ENCODE data around the gene P2RY6. TPM values are rescaled to one million over a fixed set of nuclear protein-coding genes. Genes with fewer than 3 reads are reported as not detected.

P2RY6 gene
- total and polyA plus RNA-seq, 12 donors, result 0.33 to 5.9 (median 3.9) TPM

DNA sequence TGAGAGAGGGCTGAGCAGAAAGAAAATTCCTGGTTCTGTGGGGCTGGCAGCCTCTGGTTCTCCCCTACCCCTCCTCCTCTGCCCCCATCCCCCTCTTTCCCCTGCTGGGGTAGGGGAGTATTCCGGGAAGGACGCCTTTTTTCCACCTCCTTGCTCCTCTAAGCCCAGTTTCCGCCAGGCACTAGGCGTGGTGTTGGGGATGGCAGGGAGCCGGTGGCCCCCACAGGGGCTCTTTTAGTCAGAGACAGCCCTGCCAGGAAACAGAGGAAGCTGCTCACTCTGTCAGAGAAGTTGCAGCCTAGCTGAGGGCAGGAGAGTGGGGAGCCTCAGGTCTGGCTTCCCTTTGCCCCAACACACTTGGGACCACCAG, 20.4 kb downstream of the P2RY6 start:
- Histone ChIP-seq H3K4me3 (no peak overlapping the region), H3K36me3 (replicated peaks in 1 of 2) (no peaks in the 10 kb centered on the region), H3K27me3 (no peaks in the 10 kb centered on the region), H3K27ac (no peak overlapping the region), H3K4me1 (replicated peaks in 1 of 2) (peaks cover 0 to 22% of the 10 kb centered on the region in 2 donors), H3K9me3 (replicated peaks in 1 of 3) (no peaks in the 10 kb centered on the region)
- intact Hi-C loops (cut with DNase I), result loop anchor here (2.0 to 5.0 kb wide), 2 partner anchors 104 to 105 kb away; no protein-coding TSS in a partner anchor
- DNase-seq, result no peak
- TF ChIP-seq CTCF (IDR thresholded peaks at IDR 0.05), result no peak
- no peak for TF ChIP-seq POLR2A (IDR thresholded peaks at IDR 0.05)
- 48 to 65% (median 62%) methylated on average over 5 of the region's 5 CpGs; no CpG with 5 or more reads in 1 of the 4 donors for WGBS, 4 donors

- DNase-seq, result no peak
- intact Hi-C loops (cut with DNase I), result loop anchor here (2.0 to 5.0 kb wide), 2 partner anchors 105 to 106 kb away; no protein-coding TSS in a partner anchor
- 71 to 90% (median 86%) methylated on average over 1 to 4 of the region's 4 CpGs for WGBS, 4 donors
- H3K36me3 ChIP-seq (replicated peaks in 1 of 2), result no peaks in the 10 kb centered on the region
- H3K4me3 ChIP-seq, result no peak overlapping the region
- H3K27ac ChIP-seq, result no peak overlapping the region
- no peak for TF ChIP-seq CTCF (IDR thresholded peaks at IDR 0.05)
- TF ChIP-seq POLR2A (IDR thresholded peaks at IDR 0.05), result no peak
- H3K27me3 ChIP-seq, result no peaks in the 10 kb centered on the region
- no peaks in the 10 kb centered on the region for H3K9me3 ChIP-seq (replicated peaks in 1 of 3)
- H3K4me1 ChIP-seq (replicated peaks in 1 of 2), result peaks cover 0 to 15% of the 10 kb centered on the region in 2 donors
Measured at GRCh38 chr11:73293356-73293936, 21.3 kb downstream of the P2RY6 start.

- TF ChIP-seq CTCF (IDR thresholded peaks at IDR 0.05) (no peak), POLR2A (IDR thresholded peaks at IDR 0.05) (no peak)
- Histone ChIP-seq H3K4me1 (replicated peaks in 1 of 2) (peaks cover 0 to 4% of the 10 kb centered on the region in 2 donors), H3K9me3 (replicated peaks in 1 of 3) (no peaks in the 10 kb centered on the region), H3K36me3 (replicated peaks in 1 of 2) (no peaks in the 10 kb centered on the region), H3K4me3 (no peak overlapping the region), H3K27me3 (no peaks in the 10 kb centered on the region), H3K27ac (no peak overlapping the region)
- intact Hi-C loops (cut with DNase I), result loop anchor here (5.0 kb wide), 2 partner anchors 43 to 107 kb away; no protein-coding TSS in a partner anchor
- peak in 1 of 7 donors; percentile 69 for DNase-seq
Measured at GRCh38 chr11:73294604-73295003, 22.5 kb downstream of the P2RY6 start.

DNA sequence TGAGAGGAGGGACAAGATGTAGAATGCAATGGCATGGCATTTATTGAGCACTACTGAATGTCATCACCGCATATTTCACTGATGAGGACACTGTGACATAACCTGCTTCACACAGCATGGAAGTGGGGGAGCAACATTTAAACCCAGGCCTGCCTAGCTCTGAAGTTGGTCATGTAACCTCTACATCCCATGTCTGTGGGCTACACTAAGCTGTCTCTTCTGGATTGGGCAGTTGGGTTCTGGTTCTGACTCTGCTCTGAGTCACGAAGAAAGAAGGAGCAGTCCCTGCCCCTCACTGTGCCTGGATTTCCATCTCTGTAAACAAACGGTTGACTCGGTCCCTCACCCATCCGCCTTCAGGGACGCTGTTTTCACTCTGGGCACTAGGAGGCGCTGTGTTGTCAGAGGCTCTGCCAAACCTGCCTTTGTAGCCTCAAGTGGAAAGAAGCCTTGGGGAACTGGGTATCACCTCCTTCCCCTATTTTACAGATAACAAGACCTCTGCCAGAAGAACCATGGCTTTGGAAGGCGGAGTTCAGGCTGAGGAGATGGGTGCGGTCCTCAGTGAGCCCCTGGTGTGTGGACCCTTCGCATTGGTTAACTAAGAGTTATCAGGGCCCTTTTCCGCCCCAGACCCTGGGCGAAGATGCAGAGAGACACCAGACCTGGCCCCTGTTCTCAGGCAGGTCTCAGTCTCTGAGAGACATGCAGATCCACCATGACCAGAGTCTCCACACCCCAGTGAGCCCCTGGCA, 23.3 kb downstream of the P2RY6 start:
- WGBS, 4 donors, result 42 to 57% (median 43%) methylated on average over 9 to 12 of the region's 12 CpGs
- intact Hi-C loops (cut with DNase I), result loop anchor here (5.0 kb wide), 1 partner anchor 42 kb away; no protein-coding TSS in a partner anchor
- H3K36me3 ChIP-seq (replicated peaks in 1 of 2), result no peaks in the 10 kb centered on the region
- H3K27me3 ChIP-seq, result no peaks in the 10 kb centered on the region
- H3K27ac ChIP-seq, result no peak overlapping the region
- H3K4me3 ChIP-seq, result no peak overlapping the region
- H3K9me3 ChIP-seq (replicated peaks in 1 of 3), result no peaks in the 10 kb centered on the region
- no peaks in the 10 kb centered on the region for H3K4me1 ChIP-seq (replicated peaks in 1 of 2)
- peak; percentile 66 to 87 (median 71) for DNase-seq
- no peak for TF ChIP-seq POLR2A (IDR thresholded peaks at IDR 0.05)
- TF ChIP-seq CTCF (IDR thresholded peaks at IDR 0.05), result peak; percentile 75 to 85 (median 80)
